Measurements from ENCODE around the gene ZNF189. TPM values are rescaled to one million over a fixed set of nuclear protein-coding genes. Genes with fewer than 3 reads are reported as not detected.

The ZNF189 gene
- total RNA-seq, 4 donors from 2014 or later = 17.0 to 29.2 (median 21.0) TPM

DNA sequence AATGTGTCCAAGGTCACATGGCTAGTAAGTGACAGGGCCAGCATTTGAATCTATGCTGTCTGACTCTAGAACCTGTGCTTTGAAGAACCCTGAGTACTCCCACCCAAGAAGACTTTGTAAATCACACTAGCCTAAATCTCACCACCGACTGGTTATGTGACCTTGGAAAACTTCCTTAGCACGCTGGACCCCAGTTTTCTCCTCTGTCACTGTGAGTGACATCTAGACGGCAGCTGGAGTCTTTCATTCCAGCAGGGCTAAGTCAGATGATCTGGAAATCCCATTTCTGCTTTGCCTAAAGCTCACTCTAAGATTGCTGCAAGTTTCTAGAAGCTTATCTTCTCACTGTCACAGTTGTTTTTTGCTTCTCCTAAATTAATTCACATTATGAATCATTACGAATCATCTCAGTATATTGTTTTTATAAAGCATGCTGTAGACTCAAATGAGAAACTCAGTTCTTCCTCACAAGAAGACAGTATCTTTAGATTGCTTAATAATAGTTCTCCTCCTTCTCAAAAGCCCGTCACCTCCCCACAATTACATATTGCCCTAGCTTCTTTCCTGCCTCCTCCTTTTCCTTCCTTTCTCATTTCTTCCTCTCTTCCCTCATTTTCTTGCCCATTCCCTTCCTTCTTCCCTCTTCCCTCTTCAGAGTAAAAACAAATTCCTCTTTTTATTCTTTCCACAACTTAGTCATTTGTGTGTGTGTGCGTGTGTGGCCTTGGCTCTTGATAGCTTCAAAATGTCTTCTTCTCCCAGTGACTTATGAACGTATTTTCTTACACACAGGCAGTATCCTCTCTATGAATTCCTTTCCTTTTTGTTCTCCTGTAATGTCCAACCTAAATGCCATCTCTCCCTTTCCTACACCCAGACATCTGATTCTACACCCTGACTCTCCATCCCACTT, 20.1 kb downstream of the ZNF189 start:
- DNase-seq (ENCODE audit: low spot score) = no peak
- no peak for ATAC-seq (ENCODE audit: low FRiP score)
- no peak for TF ChIP-seq CTCF (IDR thresholded peaks at IDR 0.05)

GRCh38 chr9:101419863-101420262, 21.2 kb downstream of the ZNF189 start:
- TF ChIP-seq CTCF (IDR thresholded peaks at IDR 0.05) = no peak
- no peak for DNase-seq (ENCODE audit: low spot score)
- no peak for ATAC-seq (ENCODE audit: low FRiP score)

DNA sequence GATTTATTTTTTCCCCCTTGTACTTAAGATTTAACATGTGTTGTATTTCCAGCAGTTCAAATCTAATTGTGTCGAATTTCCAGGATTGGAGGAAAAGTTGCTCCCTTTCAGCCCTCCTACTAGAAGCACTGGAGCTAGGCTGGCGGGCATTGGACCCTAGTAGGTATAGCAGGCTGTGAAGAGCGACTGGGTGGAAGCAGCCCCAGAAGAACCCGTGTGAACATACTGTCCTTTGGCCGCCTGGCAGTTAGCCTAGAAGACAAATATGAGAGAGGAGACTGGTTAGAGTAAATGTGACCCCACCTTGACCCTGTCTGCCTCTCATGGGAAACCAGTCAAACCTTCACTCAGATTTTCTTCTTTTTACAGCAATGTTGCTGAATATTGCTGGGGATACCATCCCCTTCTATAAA, 23.0 kb downstream of the ZNF189 start:
- no peak for DNase-seq (ENCODE audit: low spot score)
- ATAC-seq (ENCODE audit: low FRiP score) = no peak
- no peak for TF ChIP-seq CTCF (IDR thresholded peaks at IDR 0.05)

DNA sequence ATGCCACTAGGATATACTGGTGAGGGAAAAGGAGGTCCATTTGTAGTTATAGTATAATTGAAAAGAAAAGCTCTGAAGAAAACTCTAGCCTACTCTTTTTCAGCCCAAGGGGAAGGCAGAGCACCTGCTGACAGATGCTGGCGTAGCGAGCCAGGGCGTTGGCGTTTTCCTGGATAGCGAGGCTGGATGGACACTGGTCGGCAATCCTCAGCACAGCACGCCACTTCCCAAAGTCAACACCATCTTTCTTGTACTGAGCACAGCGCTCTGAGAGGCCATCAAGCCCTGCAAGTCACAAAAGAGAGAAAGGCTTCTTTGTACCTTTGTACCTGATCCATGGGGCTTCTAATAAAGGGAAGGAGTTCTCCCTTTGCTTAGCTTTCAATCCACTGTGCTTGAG, 28.7 kb downstream of the ZNF189 start:
- ATAC-seq (ENCODE audit: low FRiP score) (no peak), DNase-seq (ENCODE audit: low spot score) (no peak)
- no peak for TF ChIP-seq CTCF (IDR thresholded peaks at IDR 0.05)

GRCh38 chr9:101427957-101428655, 29.5 kb downstream of the ZNF189 start:
- no peak for TF ChIP-seq CTCF (IDR thresholded peaks at IDR 0.05)
- ATAC-seq (ENCODE audit: low FRiP score) = no peak
- no peak for DNase-seq (ENCODE audit: low spot score)

- no peak for DNase-seq (ENCODE audit: low spot score)
- ATAC-seq (ENCODE audit: low FRiP score) = no peak
These were observed 30.3 kb downstream of the ZNF189 start for GRCh38 chr9:101428909-101429308.

More at GRCh38 chr9:101428909-101429308, 30.3 kb downstream of the ZNF189 start:
- TF ChIP-seq CTCF (IDR thresholded peaks at IDR 0.05) = no peak

Measured in omental fat pad (tissue), 4 donors.